Neural progenitor cell (in vitro differentiated cells): ENCODE data around the gene TMEM132E.

Experiments
- EZH2 ChIP-seq: fragments of 200-600 bp; sonication (generic); IDR thresholded peaks from 2 replicates; pipeline ENCODE4 v1.6.1; 2017; ENCODE audit warnings: antibody characterized with exemption, mild to moderate bottlenecking, moderate library complexity
- TF ChIP-seq, protein P1 (sequence below): fragments of 200-600 bp; sonication (generic); IDR thresholded peaks from 2 replicates; pipeline ENCODE4 v1.5.1; 2017; ENCODE audit warnings: antibody characterized with exemption, mild to moderate bottlenecking

DNA sequence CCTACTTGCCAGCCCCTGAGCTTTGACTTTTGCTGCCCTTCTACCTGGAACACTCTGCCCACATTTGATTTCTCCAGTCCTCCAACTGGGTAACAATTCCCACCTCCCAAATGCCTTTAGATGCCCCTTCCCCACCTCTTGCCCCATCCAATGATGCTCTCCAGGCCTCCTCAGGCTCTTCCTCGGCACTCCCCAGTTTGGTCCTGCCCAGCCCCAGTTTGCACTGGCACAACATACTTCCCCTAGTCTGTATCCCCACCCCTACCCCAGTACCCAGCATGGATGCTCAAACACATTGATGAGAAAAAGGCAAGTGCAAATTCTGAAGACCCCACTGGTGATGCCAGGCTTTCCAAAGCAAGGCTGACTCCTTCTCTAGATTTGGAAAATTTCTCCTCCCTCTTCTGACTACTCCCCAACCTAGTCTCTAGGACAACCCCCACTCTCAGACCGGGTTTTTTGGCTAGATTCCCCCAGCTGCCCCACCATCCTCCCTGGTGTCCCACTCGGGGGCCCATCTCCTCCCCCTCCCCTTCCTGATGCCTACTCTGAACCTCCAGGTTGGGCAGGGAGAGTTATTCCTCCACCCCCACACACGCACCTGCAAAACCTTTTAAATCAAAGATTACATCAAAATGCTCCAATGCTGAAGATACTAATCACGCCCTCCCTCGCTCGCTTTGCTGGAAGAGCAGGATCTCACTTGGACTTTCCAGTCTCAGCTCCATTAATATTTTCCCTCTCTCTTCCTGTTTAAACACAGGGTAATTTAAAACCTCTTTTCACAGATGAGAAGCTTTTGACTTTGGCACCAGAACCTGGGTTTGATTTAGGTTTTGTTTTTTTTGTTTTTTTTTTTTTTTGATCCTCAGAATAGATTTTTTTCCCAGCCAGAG lies 94.9 kb downstream of the TMEM132E start:
- TF ChIP-seq, protein P1, sequence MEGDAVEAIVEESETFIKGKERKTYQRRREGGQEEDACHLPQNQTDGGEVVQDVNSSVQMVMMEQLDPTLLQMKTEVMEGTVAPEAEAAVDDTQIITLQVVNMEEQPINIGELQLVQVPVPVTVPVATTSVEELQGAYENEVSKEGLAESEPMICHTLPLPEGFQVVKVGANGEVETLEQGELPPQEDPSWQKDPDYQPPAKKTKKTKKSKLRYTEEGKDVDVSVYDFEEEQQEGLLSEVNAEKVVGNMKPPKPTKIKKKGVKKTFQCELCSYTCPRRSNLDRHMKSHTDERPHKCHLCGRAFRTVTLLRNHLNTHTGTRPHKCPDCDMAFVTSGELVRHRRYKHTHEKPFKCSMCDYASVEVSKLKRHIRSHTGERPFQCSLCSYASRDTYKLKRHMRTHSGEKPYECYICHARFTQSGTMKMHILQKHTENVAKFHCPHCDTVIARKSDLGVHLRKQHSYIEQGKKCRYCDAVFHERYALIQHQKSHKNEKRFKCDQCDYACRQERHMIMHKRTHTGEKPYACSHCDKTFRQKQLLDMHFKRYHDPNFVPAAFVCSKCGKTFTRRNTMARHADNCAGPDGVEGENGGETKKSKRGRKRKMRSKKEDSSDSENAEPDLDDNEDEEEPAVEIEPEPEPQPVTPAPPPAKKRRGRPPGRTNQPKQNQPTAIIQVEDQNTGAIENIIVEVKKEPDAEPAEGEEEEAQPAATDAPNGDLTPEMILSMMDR: no peak
- no peak for TF ChIP-seq EZH2
